ENCODE data around the gene VPS36. TPM values are rescaled to one million over a fixed set of nuclear protein-coding genes. Genes with fewer than 3 reads are reported as not detected.
"Not testable (repeated sequence)": the region's sequence is repeated elsewhere in the genome, so short reads cannot be mapped to it uniquely, and the experiment has no call there.

VPS36 gene
- total RNA-seq, 2 donors from 2014 or later: 38.8 to 40.2 TPM

DNA sequence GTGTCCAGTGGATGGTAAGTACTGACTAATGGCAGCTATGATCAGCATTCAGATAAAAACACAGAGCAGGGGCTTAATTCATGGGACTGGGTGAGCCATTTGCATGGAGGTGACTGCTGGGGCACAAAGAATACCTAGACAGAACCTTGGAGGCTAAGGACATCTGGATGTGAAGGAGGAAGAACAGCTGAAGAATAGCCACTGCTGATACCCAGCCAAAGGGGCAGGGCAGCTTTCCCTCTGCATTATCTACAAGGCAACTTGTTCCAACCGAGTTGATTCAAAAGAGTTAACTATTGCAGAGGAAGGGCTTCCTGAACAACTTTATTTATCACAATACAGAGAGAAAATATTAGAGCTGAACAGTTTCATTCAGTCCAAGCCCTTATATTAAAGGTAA is 31.4 kb downstream of the VPS36 start:
- H3K4me3 Mint-ChIP-seq: no peak overlapping the region
- ATAC-seq (replicated peaks in 1 of 2): no peak
- H3K4me1 Mint-ChIP-seq (ENCODE audit: low read depth): no peaks in the 10 kb centered on the region
- no peak overlapping the region for H3K27ac Mint-ChIP-seq
- H3K27me3 Mint-ChIP-seq (ENCODE audit: low read depth): no peaks in the 10 kb centered on the region
- H3K9me3 Mint-ChIP-seq: no peaks in the 10 kb centered on the region
- H3K36me3 Mint-ChIP-seq (ENCODE audit: insufficient read depth in 2 of 2): peaks cover 7 to 18% of the 10 kb centered on the region in 2 donors
- no peak for DNase-seq

DNA sequence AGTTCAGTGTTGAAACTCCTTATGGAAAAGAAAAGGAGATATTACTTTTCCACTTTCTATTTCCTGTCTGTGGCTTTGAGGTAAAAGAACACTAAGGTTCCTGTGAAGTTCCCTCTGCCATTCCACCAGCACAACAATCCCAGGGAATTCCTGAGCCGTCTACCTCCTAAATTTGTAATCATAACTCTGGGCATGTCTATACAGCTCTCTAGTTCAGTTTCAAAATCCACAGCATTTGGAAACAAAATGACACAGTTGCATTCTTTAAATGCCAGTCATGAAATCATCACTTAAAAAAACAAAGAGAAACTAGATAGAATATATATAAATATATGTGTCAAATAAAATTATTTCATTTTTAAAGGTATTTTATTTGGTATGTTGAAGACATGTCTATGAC is 35.5 kb downstream of the VPS36 start:
- Mint-ChIP-seq H3K27me3 (ENCODE audit: low read depth) (no peaks in the 10 kb centered on the region), H3K9me3 (no peaks in the 10 kb centered on the region), H3K27ac (peak overlapping the region; percentile 25), H3K36me3 (ENCODE audit: insufficient read depth in 2 of 2) (peaks cover 6 to 14% of the 10 kb centered on the region in 2 donors), H3K4me3 (no peak overlapping the region), H3K4me1 (ENCODE audit: low read depth) (peaks cover 10% of the 10 kb centered on the region)
- DNase-seq (no peak), ATAC-seq (replicated peaks in 1 of 2) (no peak)

DNA sequence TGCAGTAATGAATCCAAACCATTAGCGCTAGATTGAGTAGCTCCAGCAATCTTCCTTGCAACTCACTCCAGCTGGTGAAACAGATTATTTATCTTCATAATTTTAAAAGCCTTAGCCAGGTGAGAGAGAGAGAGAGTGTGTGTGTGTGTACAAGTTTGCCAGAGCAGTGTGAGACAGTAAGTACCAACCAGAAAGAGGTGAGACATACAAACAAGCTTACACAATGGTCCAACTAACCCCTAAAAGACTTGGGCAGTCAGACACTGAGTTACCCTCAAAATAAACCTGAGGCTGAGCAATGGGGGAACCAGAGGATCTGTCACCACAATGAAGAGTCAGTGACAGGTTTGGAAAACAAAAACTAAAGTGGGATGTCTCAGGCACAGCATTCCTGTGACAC is 36.4 kb downstream of the VPS36 start:
- no peak overlapping the region for H3K27ac Mint-ChIP-seq
- ATAC-seq (replicated peaks in 1 of 2) (no peak), DNase-seq (no peak)
- no peaks in the 10 kb centered on the region for H3K9me3 Mint-ChIP-seq
- no peak overlapping the region for H3K4me3 Mint-ChIP-seq
- H3K4me1 Mint-ChIP-seq (ENCODE audit: low read depth): peaks cover 10% of the 10 kb centered on the region
- no peaks in the 10 kb centered on the region for H3K27me3 Mint-ChIP-seq (ENCODE audit: low read depth)
- H3K36me3 Mint-ChIP-seq (ENCODE audit: insufficient read depth in 2 of 2): peaks cover 4 to 14% of the 10 kb centered on the region in 2 donors

DNA sequence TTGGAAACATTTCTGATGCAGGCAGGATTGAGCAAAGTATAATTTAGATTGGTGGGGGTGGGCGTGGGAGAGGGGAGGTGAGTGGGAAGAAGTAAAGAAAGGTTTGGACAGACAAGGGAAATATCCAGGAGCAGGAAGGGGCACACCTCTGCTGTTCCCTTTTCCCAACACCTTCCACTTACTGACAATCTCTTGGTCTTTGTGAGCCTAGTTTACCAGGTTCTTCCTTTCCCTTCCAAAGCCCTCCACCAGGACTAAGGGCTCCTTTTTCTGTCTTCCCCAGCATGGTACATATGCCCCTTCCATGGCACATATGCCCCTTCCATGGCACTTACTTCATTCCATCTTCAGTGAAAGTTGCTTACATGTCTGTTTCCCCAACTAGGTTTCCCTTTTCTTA is 38.3 kb downstream of the VPS36 start:
- ATAC-seq (replicated peaks in 1 of 2) (no peak), DNase-seq (no peak)
- no peaks in the 10 kb centered on the region for H3K9me3 Mint-ChIP-seq
- H3K36me3 Mint-ChIP-seq (ENCODE audit: insufficient read depth in 2 of 2): peaks cover 1 to 6% of the 10 kb centered on the region in 2 donors
- peak overlapping the region; percentile 87 for H3K27ac Mint-ChIP-seq
- no peaks in the 10 kb centered on the region for H3K27me3 Mint-ChIP-seq (ENCODE audit: low read depth)
- peaks cover 10% of the 10 kb centered on the region for H3K4me1 Mint-ChIP-seq (ENCODE audit: low read depth)
- peak overlapping the region in 1 of 2 donors; percentile 70 for H3K4me3 Mint-ChIP-seq

DNA sequence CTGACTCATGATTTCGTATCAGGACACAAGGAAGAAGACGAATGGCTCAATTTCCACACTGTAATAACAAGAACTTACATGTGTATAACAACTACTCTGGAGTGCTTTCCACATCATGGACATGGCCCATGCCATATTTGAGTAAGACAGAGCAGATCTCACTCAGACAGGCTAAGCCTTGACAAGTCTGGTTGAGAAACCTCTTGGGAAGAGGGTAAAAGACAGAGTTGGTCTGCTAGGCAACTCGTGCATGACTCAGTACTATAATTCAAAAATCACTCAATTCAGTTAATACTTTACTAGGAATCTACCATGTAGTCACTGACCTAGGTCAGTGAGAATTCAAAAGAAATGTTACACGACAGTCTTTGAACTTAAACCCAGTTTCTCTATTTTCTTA is 38.8 kb downstream of the VPS36 start:
- Mint-ChIP-seq H3K27ac (peak overlapping the region; percentile 87), H3K4me3 (peak overlapping the region in 1 of 2 donors; percentile 70), H3K9me3 (no peaks in the 10 kb centered on the region), H3K4me1 (ENCODE audit: low read depth) (peaks cover 10% of the 10 kb centered on the region), H3K27me3 (ENCODE audit: low read depth) (no peaks in the 10 kb centered on the region), H3K36me3 (ENCODE audit: insufficient read depth in 2 of 2) (peaks cover 1 to 6% of the 10 kb centered on the region in 2 donors)
- peak; percentile 79 to 96 for ATAC-seq (replicated peaks in 1 of 2)
- peak in 1 of 2 donors; percentile 19 for DNase-seq

DNA sequence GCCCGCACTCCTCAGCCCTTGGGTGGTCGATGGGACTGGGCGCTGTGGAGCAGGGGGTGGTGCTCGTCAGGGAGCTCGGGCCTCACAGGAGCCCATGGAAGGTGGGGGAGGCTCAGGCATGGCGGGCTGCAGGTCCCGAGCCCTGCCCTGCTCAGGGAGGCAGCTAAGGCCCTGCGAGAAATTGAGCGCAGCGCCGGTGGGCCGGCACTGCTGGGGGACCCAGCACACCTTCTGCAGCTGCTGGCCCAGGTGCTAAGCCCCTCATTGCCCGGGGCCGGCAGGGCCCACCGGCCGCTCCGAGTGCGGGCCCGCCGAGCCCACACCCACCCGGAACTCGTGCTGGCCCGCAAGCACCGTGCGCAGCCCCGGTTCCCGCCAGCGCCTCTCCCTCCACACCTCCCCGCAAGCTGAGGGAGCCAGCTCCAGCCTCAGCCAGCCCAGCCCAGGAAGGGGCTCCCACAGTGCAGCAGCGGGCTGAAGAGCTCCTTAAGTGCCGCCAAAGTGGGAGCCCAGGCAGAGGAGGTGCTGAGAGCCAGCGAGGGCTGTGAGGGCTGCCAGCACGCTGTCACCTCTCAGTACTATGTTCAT is 42.3 kb downstream of the VPS36 start:
- not testable (repeated sequence) for DNase-seq; ATAC-seq (replicated peaks in 1 of 2); H3K4me3 Mint-ChIP-seq; H3K27ac Mint-ChIP-seq; H3K9me3 Mint-ChIP-seq; H3K36me3 Mint-ChIP-seq (ENCODE audit: insufficient read depth in 2 of 2)
- Mint-ChIP-seq H3K27me3 (ENCODE audit: low read depth) (peaks cover 17% of the 10 kb centered on the region), H3K4me1 (ENCODE audit: low read depth) (peaks cover 26% of the 10 kb centered on the region)

DNA sequence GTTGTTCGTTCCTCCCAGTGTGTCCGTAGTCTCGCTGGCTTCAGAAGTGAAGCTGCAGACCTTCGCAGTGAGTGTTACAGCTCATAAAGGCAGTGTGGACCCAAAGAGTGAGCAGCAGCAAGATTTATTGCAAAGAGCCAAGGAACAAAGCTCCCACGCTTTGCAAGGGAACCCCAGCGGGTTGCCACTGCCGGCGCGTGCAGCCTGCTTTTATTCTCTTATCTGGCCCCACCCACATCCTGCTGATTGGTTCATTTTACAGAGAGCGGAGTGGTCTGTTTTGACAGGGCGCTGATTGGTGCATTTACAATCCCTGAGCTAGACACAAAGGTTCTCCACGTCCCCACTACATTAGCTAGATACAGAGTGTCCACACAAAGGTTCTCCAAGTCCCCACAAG is 43.0 kb downstream of the VPS36 start:
- not testable (repeated sequence) for DNase-seq; H3K4me3 Mint-ChIP-seq; H3K27ac Mint-ChIP-seq; ATAC-seq (replicated peaks in 1 of 2); H3K9me3 Mint-ChIP-seq; H3K36me3 Mint-ChIP-seq (ENCODE audit: insufficient read depth in 2 of 2)
- peaks cover 26% of the 10 kb centered on the region for H3K4me1 Mint-ChIP-seq (ENCODE audit: low read depth)
- H3K27me3 Mint-ChIP-seq (ENCODE audit: low read depth): peaks cover 17% of the 10 kb centered on the region

DNA sequence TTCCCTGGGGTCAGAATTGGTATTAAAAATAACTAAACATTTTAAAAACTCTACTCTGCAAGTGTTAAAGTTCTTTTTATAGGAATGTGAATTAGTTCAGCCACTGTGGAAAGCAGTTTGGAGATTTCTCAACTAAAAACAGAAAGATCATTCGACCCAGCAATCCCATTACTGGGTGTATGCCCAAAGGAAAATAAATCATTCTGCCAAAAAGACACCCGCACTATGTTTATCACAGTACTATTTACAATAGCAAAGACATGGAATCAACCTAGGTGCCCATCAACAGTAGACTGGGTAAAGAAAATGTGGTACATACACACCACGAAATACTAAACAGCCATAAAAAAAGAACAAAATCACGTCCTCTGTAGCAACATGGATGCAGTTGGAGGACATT is 43.8 kb downstream of the VPS36 start:
- no peak for DNase-seq
- ATAC-seq (replicated peaks in 1 of 2): no peak
- peaks cover 21% of the 10 kb centered on the region for H3K27me3 Mint-ChIP-seq (ENCODE audit: low read depth)
- H3K4me1 Mint-ChIP-seq (ENCODE audit: low read depth): peaks cover 18% of the 10 kb centered on the region
- H3K36me3 Mint-ChIP-seq (ENCODE audit: insufficient read depth in 2 of 2): peaks cover 0 to 1% of the 10 kb centered on the region in 2 donors
- H3K9me3 Mint-ChIP-seq: no peaks in the 10 kb centered on the region
- peak overlapping the region; percentile 59 to 72 for H3K4me3 Mint-ChIP-seq
- H3K27ac Mint-ChIP-seq: no peak overlapping the region

DNA sequence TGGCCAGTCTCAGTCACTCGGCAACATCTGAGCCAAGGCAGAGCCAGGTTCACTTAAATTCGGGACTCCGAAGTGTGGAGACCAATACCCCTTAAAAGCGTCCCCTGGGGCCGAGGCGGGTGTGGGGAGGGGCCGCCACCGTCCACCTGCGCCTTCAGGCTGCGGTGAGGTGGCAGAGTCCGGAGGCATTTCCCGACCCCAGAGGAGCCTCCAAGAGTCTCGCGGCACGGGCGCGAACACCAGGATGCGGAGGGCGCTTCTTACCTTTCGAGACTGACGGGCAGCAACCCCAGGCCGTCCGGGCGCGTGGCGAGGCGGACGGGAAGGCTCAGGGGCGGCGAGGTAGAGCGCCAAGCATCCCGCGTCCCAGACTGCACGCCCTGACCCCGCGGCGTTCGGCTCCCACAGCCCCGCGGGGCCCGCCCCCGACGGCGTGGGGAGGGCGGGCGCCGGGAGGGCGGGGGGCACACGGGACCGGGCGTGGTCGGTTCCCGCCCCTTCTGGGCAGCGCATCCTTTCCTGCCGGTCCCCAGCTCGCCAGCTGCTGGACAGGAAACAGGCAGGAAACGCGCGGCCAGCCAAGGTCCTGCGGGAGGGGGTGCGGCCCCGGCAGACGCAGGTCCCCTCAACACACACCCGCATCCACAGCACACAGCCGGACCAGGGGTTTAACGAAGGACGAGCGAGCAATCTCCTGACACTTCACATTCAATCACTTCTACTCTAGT is 44.5 kb downstream of the VPS36 start, which contains the start of gene THSD1:
Gene THSD1 (minus strand): TSS at position 406 of the 728 bp plus-strand sequence. CDS start 3,572 bp downstream, outside the sequence.
- peaks cover 23% of the 10 kb centered on the region for H3K27me3 Mint-ChIP-seq (ENCODE audit: low read depth)
- no peaks in the 10 kb centered on the region for H3K9me3 Mint-ChIP-seq
- peak; percentile 73 for ATAC-seq (replicated peaks in 1 of 2)
- H3K4me3 Mint-ChIP-seq: peak within 1 kb of the TSS; percentile 80 to 81
- no peak within 1 kb of the TSS for H3K27ac Mint-ChIP-seq
- no peaks in the 10 kb centered on the region for H3K36me3 Mint-ChIP-seq (ENCODE audit: insufficient read depth in 2 of 2)
- H3K4me1 Mint-ChIP-seq (ENCODE audit: low read depth): peaks cover 16% of the 10 kb centered on the region
- DNase-seq: peak; percentile 24 to 26

DNA sequence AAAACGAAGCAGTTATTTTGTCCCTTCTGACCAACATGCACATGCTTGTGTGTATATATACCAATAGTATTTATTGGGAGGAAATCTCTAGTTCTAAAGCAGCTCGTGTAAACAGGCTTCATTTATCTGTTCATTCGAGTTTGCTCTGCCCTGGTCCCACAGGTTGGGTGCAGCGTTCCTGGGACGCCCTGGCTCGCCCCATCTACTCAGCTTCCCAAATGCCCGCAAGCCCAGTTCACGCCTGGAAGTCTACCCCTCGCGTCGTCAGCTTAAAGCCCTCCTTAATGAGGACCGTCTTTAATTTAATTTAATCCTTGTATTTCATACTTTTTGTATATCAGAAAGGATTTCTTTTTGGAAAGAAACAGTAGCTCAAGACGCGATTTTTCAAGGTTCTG is 45.1 kb downstream of the VPS36 start:
- Mint-ChIP-seq H3K36me3 (ENCODE audit: insufficient read depth in 2 of 2) (no peaks in the 10 kb centered on the region), H3K9me3 (no peaks in the 10 kb centered on the region), H3K27me3 (ENCODE audit: low read depth) (peaks cover 23% of the 10 kb centered on the region), H3K4me1 (ENCODE audit: low read depth) (peaks cover 16% of the 10 kb centered on the region), H3K27ac (no peak overlapping the region), H3K4me3 (peak overlapping the region; percentile 80 to 81)
- DNase-seq: no peak
- peak in 1 of 2 donors; percentile 20 for ATAC-seq (replicated peaks in 1 of 2)

DNA sequence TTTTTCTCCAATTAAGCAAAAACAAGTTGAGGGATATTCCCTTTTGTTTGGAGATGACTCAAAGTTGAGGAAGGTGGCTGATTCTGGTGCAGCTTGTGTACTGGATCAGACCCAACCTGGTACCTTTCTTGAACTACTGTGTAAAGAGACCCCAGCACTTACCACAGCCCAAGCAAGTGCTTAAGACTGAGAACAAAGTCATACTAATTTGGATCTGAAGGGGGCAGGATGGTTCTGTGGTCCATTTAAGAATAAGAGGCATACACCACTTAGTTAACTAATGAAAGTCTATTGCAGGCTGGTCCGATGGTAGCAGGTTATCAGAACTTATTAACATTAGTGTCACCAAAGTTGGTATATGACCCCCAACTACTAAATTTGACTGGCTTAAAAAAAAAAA is 50.7 kb downstream of the VPS36 start:
- Mint-ChIP-seq H3K4me3 (no peak overlapping the region), H3K4me1 (ENCODE audit: low read depth) (peaks cover 9% of the 10 kb centered on the region), H3K27ac (no peak overlapping the region), H3K9me3 (no peaks in the 10 kb centered on the region), H3K36me3 (ENCODE audit: insufficient read depth in 2 of 2) (no peaks in the 10 kb centered on the region), H3K27me3 (ENCODE audit: low read depth) (peaks cover 15% of the 10 kb centered on the region)
- ATAC-seq (replicated peaks in 1 of 2) (peak in 1 of 2 donors; percentile 39), DNase-seq (no peak)

DNA sequence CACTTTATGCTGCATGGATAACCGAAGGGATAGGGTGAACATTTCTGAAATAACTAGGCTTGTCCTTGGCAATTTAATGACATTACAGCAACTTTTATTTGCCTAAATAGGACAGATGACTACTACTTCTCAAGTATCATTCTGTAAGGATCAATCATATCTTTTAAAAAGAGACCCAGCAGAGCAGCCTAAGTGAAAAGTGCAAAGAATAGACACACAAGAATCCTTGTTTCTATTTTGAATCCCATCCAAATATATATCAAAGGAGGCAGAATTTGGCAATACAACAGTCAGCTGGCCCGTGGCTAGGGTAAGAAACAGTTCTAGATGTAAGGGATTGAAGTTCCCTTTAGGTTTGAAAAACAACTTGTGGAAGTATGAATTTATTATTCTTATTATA is 51.4 kb downstream of the VPS36 start:
- DNase-seq: no peak
- H3K4me1 Mint-ChIP-seq (ENCODE audit: low read depth): peaks cover 2% of the 10 kb centered on the region
- H3K9me3 Mint-ChIP-seq: no peaks in the 10 kb centered on the region
- H3K27me3 Mint-ChIP-seq (ENCODE audit: low read depth): peaks cover 8% of the 10 kb centered on the region
- no peaks in the 10 kb centered on the region for H3K36me3 Mint-ChIP-seq (ENCODE audit: insufficient read depth in 2 of 2)
- ATAC-seq (replicated peaks in 1 of 2): no peak
- H3K27ac Mint-ChIP-seq: no peak overlapping the region
- H3K4me3 Mint-ChIP-seq: no peak overlapping the region

DNA sequence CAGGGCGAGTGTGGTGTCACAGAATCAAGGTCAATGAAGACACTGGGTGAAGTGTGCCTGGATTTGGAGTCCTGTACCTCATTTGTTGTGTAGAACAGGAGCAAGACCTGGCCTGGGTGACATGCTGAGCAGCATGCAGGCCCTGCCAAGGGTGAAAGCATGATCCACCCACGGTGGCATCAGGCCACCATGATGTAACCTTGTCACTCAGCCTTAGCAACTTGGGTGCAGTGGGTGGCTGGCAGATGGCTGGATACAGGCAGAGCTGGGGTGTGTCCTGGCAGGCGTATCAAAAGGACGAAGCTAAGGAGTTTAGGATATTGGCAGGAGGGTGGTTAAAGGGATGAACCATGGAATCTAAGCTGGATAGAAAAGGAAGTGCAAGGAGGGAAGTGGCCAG is 54.7 kb downstream of the VPS36 start:
- Mint-ChIP-seq H3K4me1 (ENCODE audit: low read depth) (no peaks in the 10 kb centered on the region), H3K27ac (no peak overlapping the region), H3K9me3 (no peaks in the 10 kb centered on the region), H3K4me3 (no peak overlapping the region), H3K27me3 (ENCODE audit: low read depth) (no peaks in the 10 kb centered on the region), H3K36me3 (ENCODE audit: insufficient read depth in 2 of 2) (no peaks in the 10 kb centered on the region)
- no peak for DNase-seq
- ATAC-seq (replicated peaks in 1 of 2): no peak

Measured in activated T-cell treated with anti-CD3 and anti-CD28 coated beads, Interleukin-2, amount 50 U/mL, for 72 hours (primary cell).